HepG2 (cell line): ENCODE results near the gene PLXNB2. TPM values are rescaled to one million over a fixed set of nuclear protein-coding genes. Genes with fewer than 3 reads are reported as not detected.

Experiments used
- ATF1 ChIP-seq: IDR thresholded peaks from 2 replicates; pipeline ENCODE4 v1.6.1; 2016; ENCODE audit warnings: mild to moderate bottlenecking, control low read depth
- ATM ChIP-seq: fragments of 450-650 bp; IDR thresholded peaks from 2 replicates; pipeline ENCODE4 v1.7.1; 2017; ENCODE audit warnings: mild to moderate bottlenecking, borderline replicate concordance
- FOXK1 ChIP-seq: sonication (generic); formaldehyde crosslinking; IDR thresholded peaks from 2 replicates; pipeline ENCODE4 v1.4.0; 2020; ENCODE audit warnings: low read depth, missing genetic modification reagents, borderline replicate concordance
- IKZF1 ChIP-seq: fragments of 450-650 bp; IDR thresholded peaks from 2 replicates; pipeline ENCODE4 v1.7.1; 2016
- MZF1 ChIP-seq: sonication (generic); formaldehyde crosslinking; IDR thresholded peaks from 2 replicates; pipeline ENCODE4 v1.8.1; 2023; ENCODE audit warnings: mild to moderate bottlenecking, missing genetic modification reagents, borderline replicate concordance
- NR2C2 ChIP-seq: sonication (generic); formaldehyde crosslinking; IDR thresholded peaks from 2 replicates; pipeline ENCODE4 v1.4.0; 2020; ENCODE audit warnings: missing genetic modification reagents, mild to moderate bottlenecking, moderate library complexity, borderline replicate concordance
- PAX8 ChIP-seq: sonication (generic); formaldehyde crosslinking; IDR thresholded peaks from 2 replicates; pipeline ENCODE4 v1.8.0; 2022; ENCODE audit warnings: mild to moderate bottlenecking, missing genetic modification reagents, borderline replicate concordance
- POLR2AphosphoS5 ChIP-seq: IDR thresholded peaks from 2 replicates; pipeline ENCODE4 v1.6.1; 2012; ENCODE audit warnings: low read depth, low read length
- SAFB2 ChIP-seq: sonication (generic); formaldehyde crosslinking; IDR thresholded peaks from 2 replicates; pipeline ENCODE4 v1.5.1; 2020; ENCODE audit warnings: missing genetic modification reagents, low read depth, mild to moderate bottlenecking, borderline replicate concordance
- SIX4 ChIP-seq: sonication (generic); formaldehyde crosslinking; IDR thresholded peaks from 2 replicates; pipeline ENCODE4 v1.4.0; 2020; ENCODE audit warnings: missing genetic modification reagents
- SMAD3 ChIP-seq: sonication (generic); formaldehyde crosslinking; IDR thresholded peaks from 2 replicates; pipeline ENCODE4 v1.4.0; 2020; ENCODE audit warnings: missing genetic modification reagents
- TMF1 ChIP-seq: sonication (generic); formaldehyde crosslinking; IDR thresholded peaks from 2 replicates; pipeline ENCODE4 v1.8.1; 2022; ENCODE audit warnings: low read depth, missing genetic modification reagents
- TP53 ChIP-seq: sonication (generic); formaldehyde crosslinking; conservative IDR thresholded peaks from 2 replicates; pipeline ENCODE4 v1.4.0; 2020; ENCODE audit warnings: missing genetic modification reagents
- TSC22D2 ChIP-seq: sonication (generic); formaldehyde crosslinking; IDR thresholded peaks from 2 replicates; pipeline ENCODE4 v1.5.1; 2020; ENCODE audit warnings: missing genetic modification reagents, mild to moderate bottlenecking, borderline replicate concordance
- ZBTB3 ChIP-seq: sonication (generic); formaldehyde crosslinking; IDR thresholded peaks from 2 replicates; pipeline ENCODE4 v1.4.0; 2020; ENCODE audit warnings: low read depth, mild to moderate bottlenecking, moderate library complexity, missing genetic modification reagents, borderline replicate concordance
- ZMYM3 ChIP-seq: sonication (generic); formaldehyde crosslinking; IDR thresholded peaks from 2 replicates; pipeline ENCODE4 v1.5.1; 2020; ENCODE audit warnings: mild to moderate bottlenecking, missing genetic modification reagents
- ZNF124 ChIP-seq: sonication (generic); formaldehyde crosslinking; IDR thresholded peaks from 2 replicates; pipeline ENCODE4 v1.4.0; 2020; ENCODE audit warnings: missing genetic modification reagents
- ZNF563 ChIP-seq: sonication (generic); formaldehyde crosslinking; IDR thresholded peaks from 2 replicates; pipeline ENCODE4 v1.8.0; 2022; ENCODE audit warnings: mild to moderate bottlenecking, moderate library complexity, missing genetic modification reagents
- ZSCAN20 ChIP-seq: sonication (generic); formaldehyde crosslinking; IDR thresholded peaks from 2 replicates; pipeline ENCODE4 v1.4.0; 2020; ENCODE audit warnings: missing genetic modification reagents, mild to moderate bottlenecking, borderline replicate concordance
- polyA plus RNA-seq, 8 experiments: library from polyadenylated mRNA; depleted of rRNA in 3 of 8; stranded (reverse) in 7 of 8; unstranded in 1 of 8; fragments of >200 nt; fragmentation: Illumina TruSeq in 4 of 8; extraction: Trizol in 4 of 8; gene quantifications; 2 replicates each; pipeline versions ENCODE4 v1.2.1 to v1.2.3, GENCODE V29; 2011 to 2016; ENCODE audit warnings: low read depth in 4 of 8, missing spikeins in 1 of 8, mixed read lengths in 1 of 8; ENCODE audit not compliant: insufficient read depth in 1 of 8
- total RNA-seq, 5 experiments: library from RNA; depleted of rRNA; stranded (reverse); fragments of >200 nt; fragmentation: Illumina TruSeq; extraction: Trizol; gene quantifications; 2 replicates each; pipeline ENCODE4 v1.2.3, GENCODE V29; 2016; ENCODE audit warnings: low read depth in 1 of 5
- TF ChIP-seq, protein P1 (sequence below): sonication (generic); formaldehyde crosslinking; IDR thresholded peaks from 2 replicates; pipeline ENCODE4 v1.4.0; 2020; ENCODE audit warnings: mild to moderate bottlenecking, missing genetic modification reagents
- TF ChIP-seq, protein P2 (sequence below): sonication (generic); formaldehyde crosslinking; IDR thresholded peaks from 2 replicates; pipeline ENCODE4 v1.4.0; 2020; ENCODE audit warnings: missing genetic modification reagents
- TF ChIP-seq, protein P3 (sequence below): sonication (generic); formaldehyde crosslinking; IDR thresholded peaks from 2 replicates; pipeline ENCODE4 v1.8.0; 2022; ENCODE audit warnings: mild to moderate bottlenecking, missing genetic modification reagents, moderate library complexity
- TF ChIP-seq, protein P4 (sequence below): sonication (generic); formaldehyde crosslinking; IDR thresholded peaks from 2 replicates; pipeline ENCODE4 v1.8.0; 2023; ENCODE audit warnings: mild to moderate bottlenecking, missing genetic modification reagents
- TF ChIP-seq, protein P5 (sequence below): sonication (generic); formaldehyde crosslinking; IDR thresholded peaks from 2 replicates; pipeline ENCODE4 v1.8.0; 2022; ENCODE audit warnings: low read depth, missing genetic modification reagents

Gene PLXNB2
- total and polyA plus RNA-seq, 2 of the 13 experiments (the other 11 are each of a cell fraction or from before 2014, with no cell fraction given): 32.6 to 68.9 TPM

DNA sequence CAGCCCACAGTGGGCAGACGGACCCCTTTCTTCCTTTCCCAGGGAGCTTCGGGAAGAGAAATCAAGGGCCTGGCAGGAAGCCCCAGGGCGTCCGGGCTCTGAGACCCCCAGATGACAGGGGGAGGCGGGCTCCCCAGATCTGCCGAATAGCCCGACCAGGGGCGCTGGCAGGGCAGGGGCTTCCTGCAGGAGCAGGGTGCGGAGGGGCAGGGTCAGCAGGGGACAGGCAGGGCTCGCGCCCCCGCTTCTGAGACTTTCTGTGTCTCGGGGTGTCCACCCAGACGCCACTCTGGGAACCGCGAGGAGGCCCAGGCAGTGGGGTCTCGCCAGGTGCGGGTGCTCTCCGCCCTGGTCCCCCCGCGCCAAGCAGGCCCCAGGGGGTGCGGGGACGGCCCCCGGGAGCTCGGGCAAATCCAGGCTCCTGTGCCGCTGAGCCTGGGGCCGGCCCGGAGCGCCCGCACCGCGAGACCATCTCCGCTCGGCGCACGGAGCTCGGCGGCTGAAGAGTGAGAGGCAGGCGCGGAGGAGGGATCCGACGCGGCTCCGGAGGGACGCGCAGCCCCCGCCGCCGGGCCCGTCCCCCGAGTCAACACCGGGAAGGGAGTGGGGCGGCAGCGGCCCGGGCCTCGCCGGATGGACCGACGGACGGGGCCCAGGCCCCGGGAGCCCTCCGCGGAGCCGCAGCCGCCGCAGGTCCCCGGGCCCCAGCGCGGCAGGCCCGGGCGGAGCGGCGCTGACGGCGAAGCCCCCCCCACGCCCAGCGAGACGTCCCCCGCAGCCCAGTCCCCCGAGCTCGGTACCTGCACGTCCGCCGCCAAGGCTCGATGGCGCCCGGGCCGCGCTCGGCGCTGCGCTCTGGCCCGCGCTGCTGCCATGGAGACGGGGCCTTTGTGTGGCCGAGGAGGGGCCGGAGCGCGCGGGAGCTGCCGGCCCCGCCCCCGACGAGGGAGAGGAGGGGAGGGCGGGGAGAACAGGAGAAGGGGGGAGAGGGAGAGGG, at the start of gene PLXNB2 (continued):
- TF ChIP-seq ZNF563 (CRISPR knock-in tag) (no peak), SIX4 (no peak), PAX8 (CRISPR knock-in tag) (no peak), ZNF124 (CRISPR knock-in tag) (no peak), IKZF1 (no peak), SAFB2 (CRISPR knock-in tag) (no peak; the same call in 1 of the 2 replicates), POLR2AphosphoS5 (0 out of 2 replicates have a peak, but pooled peaks have one; percentile 39), ATM (no peak), TMF1 (no peak), NR2C2 (CRISPR knock-in tag) (no peak), SMAD3 (CRISPR knock-in tag) (no peak), ATF1 (CRISPR knock-in tag) (no peak), ZBTB3 (CRISPR knock-in tag) (no peak), ZMYM3 (no peak), ZSCAN20 (CRISPR knock-in tag) (no peak), TSC22D2 (CRISPR knock-in tag) (no peak), TP53 (CRISPR knock-in tag) (no peak), FOXK1 (no peak), MZF1 (CRISPR knock-in tag) (no peak)
- TF ChIP-seq, protein P1, sequence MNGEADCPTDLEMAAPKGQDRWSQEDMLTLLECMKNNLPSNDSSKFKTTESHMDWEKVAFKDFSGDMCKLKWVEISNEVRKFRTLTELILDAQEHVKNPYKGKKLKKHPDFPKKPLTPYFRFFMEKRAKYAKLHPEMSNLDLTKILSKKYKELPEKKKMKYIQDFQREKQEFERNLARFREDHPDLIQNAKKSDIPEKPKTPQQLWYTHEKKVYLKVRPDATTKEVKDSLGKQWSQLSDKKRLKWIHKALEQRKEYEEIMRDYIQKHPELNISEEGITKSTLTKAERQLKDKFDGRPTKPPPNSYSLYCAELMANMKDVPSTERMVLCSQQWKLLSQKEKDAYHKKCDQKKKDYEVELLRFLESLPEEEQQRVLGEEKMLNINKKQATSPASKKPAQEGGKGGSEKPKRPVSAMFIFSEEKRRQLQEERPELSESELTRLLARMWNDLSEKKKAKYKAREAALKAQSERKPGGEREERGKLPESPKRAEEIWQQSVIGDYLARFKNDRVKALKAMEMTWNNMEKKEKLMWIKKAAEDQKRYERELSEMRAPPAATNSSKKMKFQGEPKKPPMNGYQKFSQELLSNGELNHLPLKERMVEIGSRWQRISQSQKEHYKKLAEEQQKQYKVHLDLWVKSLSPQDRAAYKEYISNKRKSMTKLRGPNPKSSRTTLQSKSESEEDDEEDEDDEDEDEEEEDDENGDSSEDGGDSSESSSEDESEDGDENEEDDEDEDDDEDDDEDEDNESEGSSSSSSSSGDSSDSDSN (CRISPR knock-in tag): peak; percentile 53; the same call in 1 of the 2 replicates
- TF ChIP-seq, protein P2, sequence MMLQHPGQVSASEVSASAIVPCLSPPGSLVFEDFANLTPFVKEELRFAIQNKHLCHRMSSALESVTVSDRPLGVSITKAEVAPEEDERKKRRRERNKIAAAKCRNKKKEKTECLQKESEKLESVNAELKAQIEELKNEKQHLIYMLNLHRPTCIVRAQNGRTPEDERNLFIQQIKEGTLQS: no peak
- TF ChIP-seq, protein P3, sequence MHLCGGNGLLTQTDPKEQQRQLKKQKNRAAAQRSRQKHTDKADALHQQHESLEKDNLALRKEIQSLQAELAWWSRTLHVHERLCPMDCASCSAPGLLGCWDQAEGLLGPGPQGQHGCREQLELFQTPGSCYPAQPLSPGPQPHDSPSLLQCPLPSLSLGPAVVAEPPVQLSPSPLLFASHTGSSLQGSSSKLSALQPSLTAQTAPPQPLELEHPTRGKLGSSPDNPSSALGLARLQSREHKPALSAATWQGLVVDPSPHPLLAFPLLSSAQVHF (CRISPR knock-in tag): no peak; the same call in 1 of the 2 replicates
- TF ChIP-seq, protein P4, sequence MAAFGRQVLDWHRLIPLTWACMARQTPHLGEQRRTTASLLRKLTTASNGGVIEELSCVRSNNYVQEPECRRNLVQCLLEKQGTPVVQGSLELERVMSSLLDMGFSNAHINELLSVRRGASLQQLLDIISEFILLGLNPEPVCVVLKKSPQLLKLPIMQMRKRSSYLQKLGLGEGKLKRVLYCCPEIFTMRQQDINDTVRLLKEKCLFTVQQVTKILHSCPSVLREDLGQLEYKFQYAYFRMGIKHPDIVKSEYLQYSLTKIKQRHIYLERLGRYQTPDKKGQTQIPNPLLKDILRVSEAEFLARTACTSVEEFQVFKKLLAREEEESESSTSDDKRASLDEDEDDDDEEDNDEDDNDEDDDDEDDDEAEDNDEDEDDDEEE: no peak
- TF ChIP-seq, protein P5, sequence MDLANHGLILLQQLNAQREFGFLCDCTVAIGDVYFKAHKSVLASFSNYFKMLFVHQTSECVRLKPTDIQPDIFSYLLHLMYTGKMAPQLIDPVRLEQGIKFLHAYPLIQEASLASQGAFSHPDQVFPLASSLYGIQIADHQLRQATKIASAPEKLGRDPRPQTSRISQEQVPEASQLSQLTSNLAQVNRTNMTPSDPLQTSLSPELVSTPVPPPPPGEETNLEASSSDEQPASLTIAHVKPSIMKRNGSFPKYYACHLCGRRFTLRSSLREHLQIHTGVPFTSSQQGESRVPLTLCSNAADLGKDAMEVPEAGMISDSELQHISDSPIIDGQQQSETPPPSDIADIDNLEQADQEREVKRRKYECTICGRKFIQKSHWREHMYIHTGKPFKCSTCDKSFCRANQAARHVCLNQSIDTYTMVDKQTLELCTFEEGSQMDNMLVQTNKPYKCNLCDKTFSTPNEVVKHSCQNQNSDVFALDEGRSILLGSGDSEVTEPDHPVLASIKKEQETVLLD (CRISPR knock-in tag): peak; percentile 31; the same call in 1 of the 2 replicates
